Measurements from ENCODE around the gene OR8B12. TPM values are rescaled to one million over a fixed set of nuclear protein-coding genes. Genes with fewer than 3 reads are reported as not detected.

OR8B12 gene
- total and polyA plus RNA-seq, 10 of the 15 experiments (the other 5 are each of a cell fraction or from before 2014, with no cell fraction given) = not detected

DNA sequence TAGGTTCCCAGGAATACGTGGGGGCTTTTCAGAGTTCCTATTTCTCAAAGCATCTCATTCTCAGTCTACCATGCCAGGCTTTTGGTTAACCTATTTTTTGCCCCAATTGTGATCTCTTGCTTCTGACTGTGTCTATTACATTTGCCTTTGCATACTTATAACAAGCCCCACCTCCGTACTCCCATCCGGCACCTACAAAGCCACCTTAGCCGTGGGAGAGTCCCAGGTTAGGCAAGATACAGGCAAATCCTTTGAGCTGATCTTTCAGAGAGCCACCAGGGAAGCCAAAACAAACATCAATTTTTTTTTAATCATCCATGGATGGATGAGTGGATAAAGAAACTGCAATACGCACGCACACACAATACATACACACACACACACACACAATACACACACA lies 49.2 kb upstream of the OR8B12 start:
- in situ Hi-C loops (cut with MboI) = no loop called here
- RAD21 ChIA-PET (ENCODE audit: unreplicated experiment) = no interaction called here
- H3K27ac ChIP-seq (ENCODE audit: control insufficient read depth, insufficient read depth) = no peak overlapping the region
- SMC1A ChIA-PET (ENCODE audit: uncharacterized antibody, unreplicated experiment) = no interaction called here
- no peak overlapping the region for H3K4me2 ChIP-seq (ENCODE audit: control insufficient read depth, insufficient read depth)
- no peak for TF ChIP-seq CHD4 (IDR thresholded peaks at IDR 0.05)
- TF ChIP-seq, protein P1, sequence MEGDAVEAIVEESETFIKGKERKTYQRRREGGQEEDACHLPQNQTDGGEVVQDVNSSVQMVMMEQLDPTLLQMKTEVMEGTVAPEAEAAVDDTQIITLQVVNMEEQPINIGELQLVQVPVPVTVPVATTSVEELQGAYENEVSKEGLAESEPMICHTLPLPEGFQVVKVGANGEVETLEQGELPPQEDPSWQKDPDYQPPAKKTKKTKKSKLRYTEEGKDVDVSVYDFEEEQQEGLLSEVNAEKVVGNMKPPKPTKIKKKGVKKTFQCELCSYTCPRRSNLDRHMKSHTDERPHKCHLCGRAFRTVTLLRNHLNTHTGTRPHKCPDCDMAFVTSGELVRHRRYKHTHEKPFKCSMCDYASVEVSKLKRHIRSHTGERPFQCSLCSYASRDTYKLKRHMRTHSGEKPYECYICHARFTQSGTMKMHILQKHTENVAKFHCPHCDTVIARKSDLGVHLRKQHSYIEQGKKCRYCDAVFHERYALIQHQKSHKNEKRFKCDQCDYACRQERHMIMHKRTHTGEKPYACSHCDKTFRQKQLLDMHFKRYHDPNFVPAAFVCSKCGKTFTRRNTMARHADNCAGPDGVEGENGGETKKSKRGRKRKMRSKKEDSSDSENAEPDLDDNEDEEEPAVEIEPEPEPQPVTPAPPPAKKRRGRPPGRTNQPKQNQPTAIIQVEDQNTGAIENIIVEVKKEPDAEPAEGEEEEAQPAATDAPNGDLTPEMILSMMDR (IDR thresholded peaks at IDR 0.05 in 2 of 3, conservative IDR thresholded peaks at IDR 0.05 in 1 of 3; ENCODE audit: control insufficient read depth in 2 of 3, extremely low read depth in 1 of 3, insufficient read depth in 1 of 3, low read depth in 3 of 3, low read length in 3 of 3) = no peak
- H4K20me1 ChIP-seq (ENCODE audit: control insufficient read depth, insufficient read depth) = no peaks in the 10 kb centered on the region
- no TSS peak for BruUV-seq (replicated peaks)
- no peak overlapping the region for H2AFZ ChIP-seq (ENCODE audit: control insufficient read depth, low read depth, low read length)
- H3K79me2 ChIP-seq (ENCODE audit: control insufficient read depth, insufficient read depth, low read length) = no peaks in the 10 kb centered on the region
- CTCF ChIA-PET = interaction anchor here (1.4 kb wide), 1 partner anchor 176 kb away, joined by 4 read pairs; no protein-coding TSS in a partner anchor
- no peak overlapping the region for H3K9ac ChIP-seq (ENCODE audit: control insufficient read depth, insufficient read depth, low read length)
- no peak for FAIRE-seq
- WGBS (ENCODE audit: insufficient coverage, insufficient replicate concordance, low lambda C conversion rate, missing lambda C conversion rate) = 50% methylated on average over 6 of the region's 6 CpGs
- intact Hi-C loops (cut with micrococcal nuclease; ENCODE audit: unreplicated experiment) = no loop called here
- DNase-seq (ENCODE audit: low read depth, low spot score) = no peak
- POLR2A ChIA-PET = no interaction called here
- no peaks in the 10 kb centered on the region for H3K36me3 ChIP-seq (ENCODE audit: control insufficient read depth in 2 of 2, insufficient read depth in 2 of 2, low read length in 1 of 2)
- H3K4me1 ChIP-seq (ENCODE audit: control insufficient read depth, insufficient read depth, low read length) = no peaks in the 10 kb centered on the region
- H3K9me3 ChIP-seq (replicated peaks; ENCODE audit: control insufficient read depth, insufficient read depth, low read length) = no peaks in the 10 kb centered on the region
- H3K27me3 ChIP-seq (replicated peaks in 1 of 2; ENCODE audit: control insufficient read depth in 2 of 2, insufficient read depth in 2 of 2, low read length in 1 of 2) = no peaks in the 10 kb centered on the region; a peak in 1 of 4 replicates
- no peak for ATAC-seq
- H3K4me3 ChIP-seq = no peak overlapping the region

DNA sequence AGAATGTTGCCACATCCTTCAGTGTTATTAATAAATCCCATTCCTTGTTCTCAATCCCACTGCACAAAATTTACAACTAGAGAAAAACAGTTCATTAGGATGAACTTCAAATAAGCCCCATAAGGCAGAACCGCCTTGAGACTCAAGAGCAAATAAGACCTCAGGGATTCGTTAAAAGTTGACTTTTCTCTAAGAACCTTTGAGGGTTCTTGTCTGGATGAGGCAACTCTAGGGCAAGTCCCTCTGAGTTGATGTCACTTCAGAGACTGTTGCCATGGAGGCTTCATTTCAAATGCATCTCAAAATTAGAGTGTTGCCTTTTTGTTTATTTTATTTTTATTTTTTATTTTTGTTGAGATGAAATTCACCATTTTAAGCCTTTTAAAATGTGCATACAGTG lies 48.0 kb upstream of the OR8B12 start:
- ATAC-seq = no peak
- no TSS peak for BruUV-seq (replicated peaks)
- Histone ChIP-seq H3K27ac (ENCODE audit: control insufficient read depth, insufficient read depth) (no peak overlapping the region), H3K79me2 (ENCODE audit: control insufficient read depth, insufficient read depth, low read length) (no peaks in the 10 kb centered on the region), H3K4me2 (ENCODE audit: control insufficient read depth, insufficient read depth) (no peak overlapping the region), H2AFZ (ENCODE audit: control insufficient read depth, low read depth, low read length) (no peak overlapping the region), H3K9me3 (replicated peaks; ENCODE audit: control insufficient read depth, insufficient read depth, low read length) (no peaks in the 10 kb centered on the region), H3K27me3 (replicated peaks in 1 of 2; ENCODE audit: control insufficient read depth in 2 of 2, insufficient read depth in 2 of 2, low read length in 1 of 2) (no peaks in the 10 kb centered on the region), H3K4me1 (ENCODE audit: control insufficient read depth, insufficient read depth, low read length) (no peaks in the 10 kb centered on the region), H3K4me3 (no peak overlapping the region), H3K36me3 (ENCODE audit: control insufficient read depth in 2 of 2, insufficient read depth in 2 of 2, low read length in 1 of 2) (no peaks in the 10 kb centered on the region), H3K9ac (ENCODE audit: control insufficient read depth, insufficient read depth, low read length) (no peak overlapping the region), H4K20me1 (ENCODE audit: control insufficient read depth, insufficient read depth) (no peaks in the 10 kb centered on the region)
- no peak for FAIRE-seq
- in situ Hi-C loops (cut with MboI) = no loop called here
- WGBS (ENCODE audit: insufficient coverage, insufficient replicate concordance, low lambda C conversion rate, missing lambda C conversion rate) = 54% methylated on average over 2 of the region's 2 CpGs
- intact Hi-C loops (cut with micrococcal nuclease; ENCODE audit: unreplicated experiment) = no loop called here
- TF ChIP-seq TCF12 (IDR thresholded peaks at IDR 0.05; ENCODE audit: low read depth, low read length) = no peak
- no peak for TF ChIP-seq GATAD2B (conservative IDR thresholded peaks at IDR 0.05; ENCODE audit: low read depth)
- no peak for TF ChIP-seq EGR1 (IDR thresholded peaks at IDR 0.05; ENCODE audit: borderline replicate concordance in 1 of 2, low read depth in 2 of 2, low read length in 2 of 2)
- TF ChIP-seq CHD4 (IDR thresholded peaks at IDR 0.05) = no peak
- TF ChIP-seq KAT2A (conservative IDR thresholded peaks at IDR 0.05; ENCODE audit: control insufficient read depth, low read depth, low read length) = no peak
- no peak for TF ChIP-seq RB1 (IDR thresholded peaks at IDR 0.05; ENCODE audit: borderline replicate concordance)
- TF ChIP-seq CBFB (IDR thresholded peaks at IDR 0.05; ENCODE audit: low read depth) = no peak
- no peak for TF ChIP-seq RFX5 (IDR thresholded peaks at IDR 0.05; ENCODE audit: low read depth, low read length)
- TF ChIP-seq, protein P2, sequence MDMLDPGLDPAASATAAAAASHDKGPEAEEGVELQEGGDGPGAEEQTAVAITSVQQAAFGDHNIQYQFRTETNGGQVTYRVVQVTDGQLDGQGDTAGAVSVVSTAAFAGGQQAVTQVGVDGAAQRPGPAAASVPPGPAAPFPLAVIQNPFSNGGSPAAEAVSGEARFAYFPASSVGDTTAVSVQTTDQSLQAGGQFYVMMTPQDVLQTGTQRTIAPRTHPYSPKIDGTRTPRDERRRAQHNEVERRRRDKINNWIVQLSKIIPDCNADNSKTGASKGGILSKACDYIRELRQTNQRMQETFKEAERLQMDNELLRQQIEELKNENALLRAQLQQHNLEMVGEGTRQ (IDR thresholded peaks at IDR 0.05; ENCODE audit: borderline replicate concordance, low read depth, low read length) = no peak
- TF ChIP-seq EZH2 (IDR thresholded peaks at IDR 0.05; ENCODE audit: borderline replicate concordance, control insufficient read depth, low read depth, low read length) = no peak
- TF ChIP-seq STAT3 (IDR thresholded peaks at IDR 0.05; ENCODE audit: low read depth, low read length) = no peak
- TF ChIP-seq SMC3 (IDR thresholded peaks at IDR 0.05; ENCODE audit: borderline replicate concordance, low read length) = no peak
- TF ChIP-seq GABPA (IDR thresholded peaks at IDR 0.05; ENCODE audit: low read depth) = no peak
- ChIA-PET CTCF (no interaction called here), RAD21 (ENCODE audit: unreplicated experiment) (no interaction called here), SMC1A (ENCODE audit: uncharacterized antibody, unreplicated experiment) (no interaction called here), POLR2A (no interaction called here)
- no peak for DNase-seq (ENCODE audit: low read depth, low spot score)

Data from GM12878 (cell line).